ENCODE measurements around the gene WDR41. TPM values are rescaled to one million over a fixed set of nuclear protein-coding genes. Genes with fewer than 3 reads are reported as not detected.

WDR41 gene
- total RNA-seq, 1 experiment from 2014 or later: 39.8 TPM

- no peak for TF ChIP-seq ZNF532 (CRISPR knock-in tag; IDR thresholded peaks at IDR 0.05; ENCODE audit: borderline replicate concordance)
- no peak for TF ChIP-seq SP1 (CRISPR knock-in tag; conservative IDR thresholded peaks at IDR 0.05)
- TF ChIP-seq FOXP4 (CRISPR knock-in tag; IDR thresholded peaks at IDR 0.05): no peak
- no peak for TF ChIP-seq AFF4 (CRISPR knock-in tag; IDR thresholded peaks at IDR 0.05; ENCODE audit: borderline replicate concordance)
- no peak for TF ChIP-seq ELF4 (CRISPR knock-in tag; IDR thresholded peaks at IDR 0.05; ENCODE audit: low read depth)
- no peak for TF ChIP-seq CDX4 (CRISPR knock-in tag; IDR thresholded peaks at IDR 0.05; ENCODE audit: borderline replicate concordance)
These were observed 67.2 kb downstream of the WDR41 start (continued) for GRCh38 chr5:77424921-77425320.

- H3K9me3 Mint-ChIP-seq: peaks cover 9% of the 10 kb centered on the region; the same call in 1 of the 2 replicates
- ATAC-seq: no peak
- no peak overlapping the region for H3K27ac Mint-ChIP-seq
- 0 out of 2 replicates have a peak, but pooled peaks cover 9% of the 10 kb centered on the region for H3K4me1 Mint-ChIP-seq
- no peaks in the 10 kb centered on the region for H3K36me3 Mint-ChIP-seq
- H3K27me3 Mint-ChIP-seq (ENCODE audit: low read depth): no peaks in the 10 kb centered on the region
- CTCF ChIA-PET: no interaction called here
- no peak for TF ChIP-seq ATF6 (CRISPR knock-in tag; IDR thresholded peaks at IDR 0.05)
- peak; percentile 45; the same call in 1 of the 2 replicates for TF ChIP-seq GTF2I (CRISPR knock-in tag; conservative IDR thresholded peaks at IDR 0.05)
- TF ChIP-seq ZNF425 (CRISPR knock-in tag; conservative IDR thresholded peaks at IDR 0.05): no peak
- no peak for TF ChIP-seq ZNF263 (CRISPR knock-in tag; IDR thresholded peaks at IDR 0.05; ENCODE audit: low read depth)
- TF ChIP-seq ZNF232 (CRISPR knock-in tag; IDR thresholded peaks at IDR 0.05): no peak
- POLR2A ChIA-PET: interaction anchor here (0.7 kb wide), 1 partner anchor 208 kb away, joined by 5 read pairs; no protein-coding TSS in a partner anchor
- H3K4me3 Mint-ChIP-seq: no peak overlapping the region
- no peak for DNase-seq (ENCODE audit: low spot score)
These were observed 68.9 kb downstream of the WDR41 start for GRCh38 chr5:77423022-77423750.
